ENCODE data around the gene EDC4.
"Not testable (repeated sequence)": the region's sequence is repeated elsewhere in the genome, so short reads cannot be mapped to it uniquely, and the experiment has no call there.

Gene EDC4

DNA sequence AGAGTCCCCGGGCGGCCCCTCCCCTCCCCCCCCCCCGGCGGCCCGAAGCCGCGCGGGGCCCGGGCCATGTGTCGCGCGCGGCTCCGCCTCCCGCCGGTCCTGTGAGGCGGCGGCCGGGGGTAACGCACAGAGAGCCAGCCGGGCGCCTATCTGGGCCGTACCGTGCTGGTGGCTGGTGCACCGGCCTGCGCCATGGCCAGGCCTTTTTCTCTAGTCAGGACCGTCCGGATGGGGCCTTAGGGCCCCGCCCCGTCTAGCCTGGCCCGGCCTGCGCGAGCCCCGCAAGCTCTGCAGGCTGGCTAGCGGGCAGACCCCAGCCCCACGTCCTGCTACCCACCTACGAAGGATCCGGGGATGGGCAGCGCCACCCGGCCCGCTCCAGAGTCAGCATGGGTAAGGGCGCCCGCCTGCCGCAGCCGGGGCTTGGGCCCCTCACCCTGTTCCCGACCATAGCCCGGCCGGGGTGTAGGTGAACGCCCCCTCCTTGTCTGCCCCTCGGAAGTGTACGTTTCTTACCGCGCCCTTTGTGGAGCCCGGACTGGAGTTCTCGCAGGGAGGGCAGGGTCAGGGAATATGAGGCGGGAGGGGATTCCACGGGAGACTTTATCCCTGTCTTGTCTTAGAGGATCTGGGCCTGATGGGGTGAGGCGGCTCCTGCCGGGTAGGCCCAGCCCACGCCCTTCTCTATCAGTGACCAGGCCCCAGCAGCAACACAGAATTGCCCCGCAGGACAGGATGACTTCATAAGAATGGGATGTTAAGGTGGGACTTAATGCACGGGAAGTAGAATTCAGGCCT lies 25.6 kb upstream of the EDC4 start, which contains the start of gene CENPT:
CENPT (minus strand) TSS at position 630 of the 798 bp plus-strand sequence. CDS start 13,834 bp downstream, outside the sequence.
- DNase-seq (ENCODE audit: low read depth, low spot score): no peak

DNA sequence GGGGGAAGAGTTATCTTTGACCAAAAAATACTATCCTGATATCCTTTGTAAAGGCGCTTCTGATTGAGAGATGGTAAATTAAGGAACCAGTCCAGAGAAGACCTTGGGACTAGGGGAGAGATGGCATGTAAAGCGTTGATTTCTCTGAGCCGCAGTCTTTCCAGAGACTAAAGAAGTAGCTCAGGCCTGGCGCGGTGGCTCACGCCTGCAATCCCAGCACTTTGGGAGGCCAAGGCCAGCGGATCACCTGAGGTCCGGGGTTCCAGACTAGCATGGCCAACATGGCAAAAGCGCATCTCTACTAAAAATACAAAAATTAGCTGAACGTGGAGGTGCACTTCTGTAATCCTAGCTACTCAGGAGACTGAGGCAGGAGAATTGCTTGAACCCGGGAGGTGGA lies 24.7 kb upstream of the EDC4 start:
- DNase-seq (ENCODE audit: low read depth, low spot score): no peak

DNA sequence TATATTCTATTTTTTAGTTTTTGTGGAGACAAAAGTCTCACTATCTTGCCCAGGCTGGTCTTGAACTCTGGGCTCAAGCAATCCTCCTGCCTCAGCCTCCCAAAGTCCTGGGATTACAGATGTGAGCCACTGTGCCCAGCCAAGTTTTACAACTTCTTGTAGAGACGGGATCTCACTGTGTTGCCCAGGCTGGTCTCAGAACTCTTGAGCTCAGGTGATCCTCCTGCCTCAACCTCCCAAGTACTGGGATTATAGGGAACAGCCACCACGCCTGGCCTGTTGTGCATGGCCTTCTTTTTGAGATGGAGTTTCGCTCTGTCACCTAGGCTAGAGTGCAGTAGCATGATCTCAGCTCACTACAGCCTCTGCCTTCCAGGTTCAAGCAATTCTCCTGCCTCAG lies 19.2 kb upstream of the EDC4 start:
- no peak for DNase-seq (ENCODE audit: low read depth, low spot score)

DNA sequence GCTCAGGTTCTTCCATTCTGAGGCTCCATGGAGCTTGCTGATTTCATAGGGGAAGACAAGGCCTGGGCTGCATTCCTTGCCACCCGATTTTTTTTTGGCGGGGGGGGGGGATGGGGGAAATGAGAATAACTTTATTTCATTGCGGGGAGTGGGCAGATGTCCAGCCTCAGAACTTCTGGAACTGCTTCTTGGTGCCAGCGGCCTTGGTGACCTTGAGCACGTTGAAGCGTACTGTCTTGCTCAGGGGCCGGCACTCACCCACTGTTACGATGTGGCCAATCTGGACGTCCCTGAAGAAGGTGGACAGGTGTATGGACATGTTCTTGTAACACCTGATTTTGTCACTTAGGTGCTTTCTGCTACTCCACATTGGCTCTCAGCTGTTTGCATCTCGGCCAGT lies 17.1 kb upstream of the EDC4 start:
- no peak for DNase-seq (ENCODE audit: low read depth, low spot score)

- no peak for DNase-seq (ENCODE audit: low read depth, low spot score)
Measured at GRCh38 chr16:67856927-67857546, 15.8 kb upstream of the EDC4 start.

DNA sequence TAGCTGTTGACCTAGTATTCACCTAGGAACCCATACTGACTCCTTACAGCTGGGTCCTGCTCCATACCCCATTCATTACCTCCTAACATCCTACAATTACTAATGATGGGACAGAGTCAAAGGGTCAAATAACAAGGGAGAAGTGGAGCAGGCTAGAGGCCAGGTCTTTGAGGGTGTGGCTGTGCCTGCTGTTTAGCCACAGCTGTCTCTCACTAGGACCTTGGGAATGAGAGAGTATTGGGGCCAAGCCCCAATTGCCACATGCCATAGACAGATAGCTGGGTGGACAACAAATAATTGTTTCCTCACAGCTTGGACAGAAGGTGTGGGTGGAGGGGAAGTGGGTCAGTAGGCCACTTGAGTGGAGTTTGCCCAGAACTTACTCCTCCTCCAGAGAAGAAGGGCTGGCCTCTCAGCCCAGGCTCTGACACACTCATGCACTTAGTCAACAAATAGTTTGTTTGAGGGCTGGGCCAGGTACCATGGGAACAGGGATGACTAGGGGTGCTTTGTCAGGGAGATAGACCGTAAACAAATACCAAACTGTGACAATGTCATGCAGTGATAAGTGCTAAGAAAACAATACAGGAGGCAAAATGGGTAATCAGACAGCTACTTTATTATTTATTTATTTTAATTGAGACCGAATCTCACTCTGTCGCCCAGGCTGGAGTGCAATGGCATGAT lies 15.2 kb upstream of the EDC4 start:
- DNase-seq (ENCODE audit: low read depth, low spot score): no peak

DNA sequence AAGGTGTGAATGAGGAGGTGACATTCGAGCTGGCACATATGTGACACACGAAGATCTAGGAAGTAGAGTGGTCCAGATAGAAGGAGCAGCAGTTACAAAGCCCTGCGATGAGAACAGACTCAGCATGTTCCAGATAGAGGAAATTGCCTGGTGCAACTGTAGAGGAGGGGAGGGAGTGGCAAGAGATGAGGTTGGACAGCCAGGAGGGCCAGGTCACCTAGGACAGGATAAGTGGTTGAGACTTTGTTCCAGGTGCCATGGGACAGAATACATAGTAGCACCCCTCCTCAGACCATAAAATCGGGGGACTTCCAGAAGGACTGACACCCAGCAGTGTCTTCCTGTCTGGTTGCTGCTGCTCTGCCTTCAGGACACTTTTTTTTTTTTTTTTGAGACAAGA lies 14.4 kb upstream of the EDC4 start:
- no peak for DNase-seq (ENCODE audit: low read depth, low spot score)

GRCh38 chr16:67860589-67861398 lies 12.1 kb upstream of the EDC4 start:
- DNase-seq (ENCODE audit: low read depth, low spot score): no peak

- DNase-seq (ENCODE audit: low read depth, low spot score): no peak
Measured at GRCh38 chr16:67861877-67862276, 11.0 kb upstream of the EDC4 start.

- no peak for DNase-seq (ENCODE audit: low read depth, low spot score)
Measured at GRCh38 chr16:67862623-67863583, 9.9 kb upstream of the EDC4 start.

- not testable (repeated sequence) for DNase-seq (ENCODE audit: low read depth, low spot score)
Measured at GRCh38 chr16:67864044-67864443, 8.8 kb upstream of the EDC4 start.

DNA sequence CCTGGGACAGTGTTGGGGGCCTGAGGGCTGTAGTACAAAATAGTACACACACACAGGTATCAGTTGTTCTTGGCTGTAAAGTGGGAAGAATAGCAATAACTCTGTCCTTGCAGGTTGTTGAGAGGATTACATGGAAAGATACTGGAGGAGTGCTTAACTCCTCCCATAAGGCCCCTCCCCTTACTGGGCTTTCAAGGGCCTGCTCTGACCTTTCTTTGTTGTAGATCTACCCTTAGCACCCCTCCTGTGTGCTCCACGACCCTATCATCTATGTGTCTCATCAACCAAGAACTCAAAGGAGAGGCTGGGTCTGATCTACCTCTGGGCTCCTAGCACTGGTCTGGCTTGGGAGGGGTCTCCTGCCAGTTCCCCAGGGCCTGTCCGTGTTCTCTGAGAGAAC lies 8.3 kb upstream of the EDC4 start:
- DNase-seq (ENCODE audit: low read depth, low spot score): no peak

- DNase-seq (ENCODE audit: low read depth, low spot score): no peak
Measured at GRCh38 chr16:67865318-67865717, 7.5 kb upstream of the EDC4 start.

DNA sequence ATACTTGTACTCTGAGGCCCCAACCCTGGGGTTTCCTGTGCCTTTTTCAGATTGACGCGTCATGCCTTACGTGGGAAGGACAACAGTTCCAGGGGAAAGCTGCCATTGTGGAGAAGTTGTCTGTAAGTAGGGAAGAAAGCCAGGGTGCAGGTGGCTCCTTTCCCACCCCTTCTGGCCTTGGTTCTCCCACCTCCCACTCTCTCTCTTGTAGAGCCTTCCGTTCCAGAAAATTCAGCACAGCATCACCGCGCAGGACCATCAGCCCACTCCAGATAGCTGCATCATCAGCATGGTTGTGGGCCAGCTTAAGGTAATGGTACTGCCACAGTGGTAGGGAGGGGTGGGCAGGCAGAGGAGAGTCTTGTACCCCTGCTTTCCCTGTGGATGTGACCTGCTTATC lies 4.6 kb upstream of the EDC4 start:
- no peak for DNase-seq (ENCODE audit: low read depth, low spot score)

- no peak for DNase-seq (ENCODE audit: low read depth, low spot score)
Measured at GRCh38 chr16:67869653-67870052, 3.2 kb upstream of the EDC4 start.

DNA sequence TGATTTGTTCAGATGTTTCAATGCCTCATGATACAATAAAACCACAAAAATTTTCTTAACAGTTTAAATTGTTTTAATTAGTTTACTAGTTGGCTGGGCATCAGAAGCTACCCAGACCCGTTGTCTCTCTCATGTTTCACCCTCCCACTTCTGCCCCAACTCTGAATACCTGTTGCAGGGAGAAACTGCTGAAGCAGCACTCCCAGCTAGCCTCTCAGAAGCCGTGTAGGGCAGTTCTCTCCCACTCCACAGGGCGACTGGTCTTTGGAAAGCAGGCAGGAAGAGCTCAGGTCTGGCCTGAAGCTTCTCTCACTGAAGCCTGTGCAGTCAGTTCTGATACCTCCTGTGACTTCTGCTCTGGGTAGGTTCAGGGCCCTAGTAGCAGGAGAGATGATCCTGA lies 1.6 kb upstream of the EDC4 start:
- DNase-seq (ENCODE audit: low read depth, low spot score): no peak

DNA sequence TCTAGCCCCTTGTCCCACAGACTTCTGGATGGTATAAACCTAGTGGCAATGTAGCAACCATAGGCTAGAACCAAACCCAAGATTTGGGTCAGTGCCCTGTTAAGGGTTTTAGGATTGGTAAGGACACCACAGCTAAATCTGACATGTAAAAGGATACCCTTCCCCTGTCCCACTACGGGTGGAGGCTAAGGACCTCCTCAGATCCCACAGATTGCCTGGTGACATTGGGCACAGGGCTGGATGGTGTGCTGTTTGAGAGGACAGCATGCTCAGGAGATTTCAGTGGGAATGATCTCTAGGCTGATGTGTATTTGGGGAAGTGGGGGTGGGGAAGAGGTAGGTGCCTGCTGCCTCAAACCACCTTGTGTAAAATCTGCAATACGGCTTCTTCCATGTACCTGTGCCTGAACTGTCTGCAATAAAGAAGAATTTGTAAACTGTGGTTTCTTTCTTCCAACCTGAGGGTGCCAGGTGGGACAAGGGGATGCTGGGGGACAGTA lies 671 bp upstream of the EDC4 start:
- DNase-seq (ENCODE audit: low read depth, low spot score): no peak

DNA sequence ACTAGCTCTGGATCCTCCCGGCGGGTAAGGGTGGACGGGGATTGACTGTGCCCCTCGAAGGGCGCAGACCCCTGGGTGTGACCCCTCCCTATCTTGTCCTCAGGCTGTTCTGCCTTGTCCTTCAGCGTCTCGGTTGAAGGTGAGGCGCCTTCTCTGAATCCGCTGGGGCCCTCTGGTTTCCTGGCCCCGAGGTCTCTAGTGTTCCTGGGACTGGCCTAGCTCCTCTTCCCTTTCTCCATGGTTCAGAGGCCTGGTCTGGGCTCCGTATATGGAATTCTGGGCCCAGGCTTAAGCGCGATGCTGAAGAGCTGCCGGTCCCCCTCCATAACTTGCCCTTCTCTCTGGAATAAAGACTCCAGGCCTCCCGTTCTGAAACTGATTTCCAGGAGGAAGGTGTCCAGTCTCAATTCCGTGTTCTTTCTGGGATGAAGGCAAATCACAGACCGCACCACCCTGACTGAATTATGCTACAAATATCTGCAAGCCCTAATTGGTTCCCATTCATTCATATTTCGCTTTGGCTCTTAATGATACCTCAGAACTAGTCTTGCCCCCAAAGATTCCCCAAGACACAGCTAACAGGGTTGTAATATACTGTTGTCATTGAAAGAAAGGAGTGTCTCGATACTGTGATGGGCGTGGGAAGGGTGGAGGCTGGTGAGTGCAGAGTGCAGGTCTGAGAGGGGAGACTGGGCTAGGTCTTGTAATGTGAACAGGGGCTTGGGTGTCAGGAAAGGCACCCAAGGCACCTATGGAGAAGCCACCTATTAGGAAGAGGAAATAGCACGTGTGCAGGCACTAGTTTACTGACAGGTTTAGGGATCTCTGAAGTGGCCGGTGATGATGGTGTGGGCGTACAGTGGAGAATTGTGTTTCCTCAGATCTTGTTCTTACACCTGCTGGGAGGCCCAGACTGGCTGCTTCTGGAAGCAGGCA lies 851 bp downstream of the EDC4 start:
- no peak for DNase-seq (ENCODE audit: low read depth, low spot score)

GRCh38 chr16:67874372-67874771 lies 1.5 kb downstream of the EDC4 start:
- DNase-seq (ENCODE audit: low read depth, low spot score): no peak

All from brain pericyte (primary cell).